Measurements from ENCODE around the gene SARNP. TPM values are rescaled to one million over a fixed set of nuclear protein-coding genes. Genes with fewer than 3 reads are reported as not detected.
A peak's percentile ranks its signal among the peaks of the same experiment; 100 is the strongest.

The SARNP gene
- total and polyA plus RNA-seq, 9 of the 15 experiments (the other 6 are each of a cell fraction or from before 2014, with no cell fraction given): 70.1 to 400 (median 198) TPM

- Histone ChIP-seq H3K4me1 (replicated peaks in 1 of 2; ENCODE audit: control insufficient read depth in 2 of 2, insufficient read depth in 2 of 2, low read length in 2 of 2) (peaks cover 24 to 34% of the 10 kb centered on the region in 2 experiments), H3K4me3 (no peak overlapping the region), H3K36me3 (ENCODE audit: control insufficient read depth, insufficient read depth, low read length) (no peaks in the 10 kb centered on the region), H3K27me3 (ENCODE audit: control insufficient read depth in 2 of 2, insufficient read depth in 2 of 2, low read length in 2 of 2) (no peaks in the 10 kb centered on the region), H3K27ac (ENCODE audit: extremely low read depth, low read depth, low read length) (no peak overlapping the region), H3K9me1 (ENCODE audit: control insufficient read depth, insufficient read depth, low read length) (no peaks in the 10 kb centered on the region), H3K4me2 (ENCODE audit: insufficient read depth, low read length) (no peak overlapping the region), H3K9ac (ENCODE audit: insufficient read depth in 1 of 2, low read depth in 2 of 2, low read length in 2 of 2) (no peak overlapping the region), H3K9me3 (replicated peaks; ENCODE audit: control insufficient read depth, insufficient read depth, low read depth, low read length) (no peaks in the 10 kb centered on the region), H2AFZ (ENCODE audit: low read depth, low read length) (no peak overlapping the region), H4K20me1 (replicated peaks; ENCODE audit: control insufficient read depth, insufficient read depth, low read length) (no peaks in the 10 kb centered on the region), H3K79me2 (ENCODE audit: control insufficient read depth, insufficient read depth, low read length) (peaks cover 12% of the 10 kb centered on the region)
- intact Hi-C loops (cut with micrococcal nuclease): no loop called here
- ATAC-seq: no peak
- ChIA-PET CTCF (ENCODE audit: low intra/inter-chr PET ratio) (no interaction called here), POLR2A (no interaction called here)
- BruUV-seq (replicated peaks): no TSS peak
- in situ Hi-C loops (cut with MboI): no loop called here
- TF ChIP-seq ZBTB33 (CRISPR knock-in tag; IDR thresholded peaks at IDR 0.05) (peak; percentile 32; the same call in 1 of the 2 replicates), U2AF1 (optimal IDR thresholded peaks at IDR 0.05; ENCODE audit: low read depth, low read length) (no peak), ATF3 (IDR thresholded peaks at IDR 0.05) (0 out of 2 replicates have a peak, but pooled peaks have one; percentile 15), ATF3 (CRISPR knock-in tag; conservative IDR thresholded peaks at IDR 0.05) (no peak), THAP12 (CRISPR knock-in tag; IDR thresholded peaks at IDR 0.05) (no peak), ELK3 (CRISPR knock-in tag; IDR thresholded peaks at IDR 0.05) (no peak), MEF2D (tag; conservative IDR thresholded peaks at IDR 0.05; ENCODE audit: low read depth) (no peak), CBX1 (IDR thresholded peaks at IDR 0.05; ENCODE audit: low read depth) (no peak), USF2 (CRISPR knock-in tag; IDR thresholded peaks at IDR 0.05) (no peak)
- WGBS (ENCODE audit: insufficient coverage, low coverage, missing lambda C conversion rate): 72% methylated on average over 14 of the region's 14 CpGs
- DNase-seq (ENCODE audit: extremely low read depth in 1 of 4, low spot score in 3 of 4): no peak
- FAIRE-seq: no peak
Measured at GRCh38 chr12:55733021-55733555, 84.4 kb downstream of the SARNP start.

All from K562 (cell line).